ENCODE measurements around the gene PPP1R16B. TPM values are rescaled to one million over a fixed set of nuclear protein-coding genes. Genes with fewer than 3 reads are reported as not detected.

The PPP1R16B gene
- total and polyA plus RNA-seq, 2 of the 8 experiments (the other 6 are each of a cell fraction or from before 2014, with no cell fraction given) = 2.6 to 8.9 TPM

DNA sequence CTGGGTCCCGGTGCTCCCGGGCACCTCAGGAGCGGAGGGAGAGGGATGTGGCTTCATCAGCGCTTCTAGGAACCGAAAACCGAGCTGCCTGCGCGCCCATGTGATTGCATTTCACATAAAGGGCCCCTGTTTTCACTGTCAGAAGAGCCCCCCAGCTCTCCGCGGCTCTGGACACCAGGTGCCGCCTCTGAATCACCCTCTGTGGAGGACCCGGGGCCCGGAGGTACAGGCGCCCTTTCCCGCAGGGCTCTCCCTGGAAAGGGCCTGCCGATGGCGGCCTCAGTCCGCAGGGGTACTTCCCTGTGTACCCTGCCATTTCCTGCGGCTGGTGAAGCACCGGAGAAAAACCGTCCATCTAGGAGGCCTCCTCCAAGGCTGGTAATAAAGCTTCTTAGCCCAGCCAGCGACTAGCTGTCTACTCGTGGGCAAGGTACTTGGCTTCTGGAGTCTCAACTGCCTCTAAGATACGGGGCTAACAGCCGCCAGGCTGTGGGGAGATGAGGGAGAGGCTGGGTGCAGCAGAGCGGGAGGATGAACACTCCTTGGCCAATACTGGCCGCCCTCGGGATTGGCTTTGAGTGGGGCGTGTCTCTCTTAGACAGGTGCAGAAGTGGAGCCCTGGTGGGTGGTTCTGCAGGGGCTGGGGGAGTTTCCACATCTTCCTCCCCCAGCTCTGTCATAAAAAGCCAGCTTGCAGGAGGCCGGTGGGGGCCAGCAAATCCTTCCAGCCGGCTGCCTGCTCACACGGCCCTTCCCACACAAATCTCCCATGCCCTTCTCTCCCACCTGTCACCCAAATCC, 1.6 kb downstream of the PPP1R16B start (continued):
- 0 out of 4 replicates have a peak, but pooled peaks of 1 of the 2 experiments have one; percentile 30 for TF ChIP-seq SIN3A (conservative IDR thresholded peaks at IDR 0.05 in 1 of 2, IDR thresholded peaks at IDR 0.05 in 1 of 2; ENCODE audit: low read depth in 1 of 2, low read length in 2 of 2)
